Fibroblast of the aortic adventitia (primary cell): ENCODE data around the gene XIAP. TPM values are rescaled to one million over a fixed set of nuclear protein-coding genes. Genes with fewer than 3 reads are reported as not detected.
"Not testable (repeated sequence)": the region's sequence is repeated elsewhere in the genome, so short reads cannot be mapped to it uniquely, and the experiment has no call there.

Experiments used
- DNase-seq: peaks from one replicate; pipeline ENCODE4 v3.0.0-alpha.2; 2010; ENCODE audit warnings: low read depth
- H3K4me3 ChIP-seq: 2 replicates; pipeline ENCODE4 v1.5.1; 2011; ENCODE audit warnings: low read depth, mild to moderate bottlenecking, control low read depth, low read length, moderate library complexity
- total RNA-seq: library from RNA; depleted of rRNA; stranded (reverse); fragments of >200 nt; gene quantifications from 2 replicates; pipeline ENCODE4 v1.2.3, GENCODE V29; 2012; ENCODE audit warnings: low replicate concordance
- TF ChIP-seq, protein P1 (sequence below): IDR thresholded peaks from 2 replicates; pipeline ENCODE4 v1.5.1; 2011; ENCODE audit warnings: mild to moderate bottlenecking, low read length, control low read depth, inconsistent platforms; ENCODE audit not compliant: insufficient read depth

Gene XIAP
- total RNA-seq: 23.8 and 35.6 TPM in 2 replicates

DNA sequence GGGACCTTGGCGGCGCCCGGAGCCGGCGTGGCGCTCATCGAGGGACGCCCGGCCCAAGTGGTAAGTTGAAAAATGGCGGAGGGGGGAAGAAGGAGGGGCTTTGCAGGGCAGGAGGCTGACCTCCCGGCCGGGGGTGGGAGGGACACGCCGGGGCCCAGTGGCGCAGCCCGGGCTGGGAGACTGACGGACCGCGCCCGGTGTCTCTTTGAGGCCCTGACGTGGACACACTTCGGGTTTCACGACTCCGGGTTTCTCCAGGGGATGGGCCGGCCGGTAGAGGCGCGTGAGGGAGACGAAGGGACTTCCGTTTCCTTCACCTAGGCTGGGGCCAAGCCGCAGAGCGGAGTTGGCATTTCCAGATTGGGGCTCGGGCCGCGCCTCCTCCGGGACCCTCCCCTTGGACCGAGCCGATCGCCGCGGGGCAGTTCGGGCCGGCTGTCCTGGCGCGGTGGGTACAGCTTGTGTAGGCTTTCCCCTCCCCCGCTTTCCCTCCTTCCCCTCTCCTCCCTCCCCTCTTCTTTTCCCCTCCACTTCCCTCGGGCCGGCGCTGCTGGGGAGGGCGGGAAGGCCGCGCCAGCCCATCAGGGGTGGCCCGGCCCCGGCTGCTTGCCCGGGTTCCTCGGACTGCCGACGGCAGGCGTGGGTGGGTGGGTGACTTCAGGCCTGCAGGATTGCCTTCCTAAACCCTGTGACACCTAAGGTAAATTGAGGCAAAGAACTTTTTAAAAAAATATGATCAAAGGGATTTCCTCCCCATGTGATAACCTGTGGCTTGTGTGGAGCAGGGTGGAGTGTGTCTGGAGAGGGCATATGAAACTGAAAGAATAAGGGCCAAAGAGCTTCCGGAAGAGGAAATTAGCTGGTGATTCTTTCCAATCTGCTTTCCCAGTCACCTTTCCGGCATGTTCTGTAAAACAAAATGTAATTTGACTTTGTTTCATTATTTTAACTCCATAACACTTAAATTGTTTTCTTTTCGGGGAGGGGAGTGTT, at the start of gene XIAP:
Gene XIAP, plus strand, starts transcription at position 208 of the 993 bp plus-strand sequence. CDS start 25,610 bp downstream, outside the sequence.
- TF ChIP-seq, protein P1, sequence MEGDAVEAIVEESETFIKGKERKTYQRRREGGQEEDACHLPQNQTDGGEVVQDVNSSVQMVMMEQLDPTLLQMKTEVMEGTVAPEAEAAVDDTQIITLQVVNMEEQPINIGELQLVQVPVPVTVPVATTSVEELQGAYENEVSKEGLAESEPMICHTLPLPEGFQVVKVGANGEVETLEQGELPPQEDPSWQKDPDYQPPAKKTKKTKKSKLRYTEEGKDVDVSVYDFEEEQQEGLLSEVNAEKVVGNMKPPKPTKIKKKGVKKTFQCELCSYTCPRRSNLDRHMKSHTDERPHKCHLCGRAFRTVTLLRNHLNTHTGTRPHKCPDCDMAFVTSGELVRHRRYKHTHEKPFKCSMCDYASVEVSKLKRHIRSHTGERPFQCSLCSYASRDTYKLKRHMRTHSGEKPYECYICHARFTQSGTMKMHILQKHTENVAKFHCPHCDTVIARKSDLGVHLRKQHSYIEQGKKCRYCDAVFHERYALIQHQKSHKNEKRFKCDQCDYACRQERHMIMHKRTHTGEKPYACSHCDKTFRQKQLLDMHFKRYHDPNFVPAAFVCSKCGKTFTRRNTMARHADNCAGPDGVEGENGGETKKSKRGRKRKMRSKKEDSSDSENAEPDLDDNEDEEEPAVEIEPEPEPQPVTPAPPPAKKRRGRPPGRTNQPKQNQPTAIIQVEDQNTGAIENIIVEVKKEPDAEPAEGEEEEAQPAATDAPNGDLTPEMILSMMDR: no peak
- H3K4me3 ChIP-seq: peak within 1 kb of the TSS; percentile 70
- DNase-seq: peak; percentile 84

DNA sequence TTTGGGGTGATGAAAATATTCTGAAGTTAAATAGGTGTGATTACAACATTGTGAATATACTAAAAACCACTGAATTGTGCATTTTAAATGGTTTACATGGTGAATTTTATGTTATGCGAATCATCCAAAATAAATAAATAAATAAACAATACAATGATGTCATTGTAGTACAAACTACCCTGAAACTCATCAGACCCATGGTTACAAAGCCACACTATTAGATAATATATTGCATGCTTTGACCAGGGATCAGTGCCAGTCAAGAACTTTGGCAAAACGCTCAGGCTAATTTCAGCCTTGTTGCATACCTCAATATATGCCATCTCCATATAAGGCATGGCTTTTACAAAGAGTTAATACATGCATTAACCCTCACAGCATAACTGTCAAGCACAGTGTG, 45.5 kb upstream of the XIAP start:
- no peak overlapping the region for H3K4me3 ChIP-seq
- no peak for DNase-seq
- TF ChIP-seq, protein P1: no peak

DNA sequence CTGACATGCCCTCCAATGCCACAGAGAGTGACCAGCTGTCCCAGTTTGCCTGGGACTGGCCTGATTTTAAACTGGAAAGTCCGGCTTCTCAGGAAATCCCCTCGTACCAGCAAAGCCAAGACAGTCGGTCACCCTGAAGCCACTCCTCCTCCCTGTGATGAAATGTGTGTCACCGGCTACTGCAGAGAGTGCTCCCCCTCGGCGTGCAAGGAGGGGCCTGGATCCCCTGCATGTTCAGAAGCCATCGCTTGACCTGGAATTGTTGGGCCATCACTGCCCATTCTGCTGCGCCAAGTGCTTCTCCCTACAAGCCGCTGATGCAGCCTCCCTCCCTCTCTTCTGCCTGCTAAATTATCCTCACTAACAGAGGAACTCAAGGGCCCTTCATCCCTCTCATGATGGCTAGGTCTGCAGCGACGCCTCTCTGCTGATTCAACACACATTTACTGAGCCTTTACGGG, 44.9 kb upstream of the XIAP start:
- not testable (repeated sequence) for H3K4me3 ChIP-seq, DNase-seq

DNA sequence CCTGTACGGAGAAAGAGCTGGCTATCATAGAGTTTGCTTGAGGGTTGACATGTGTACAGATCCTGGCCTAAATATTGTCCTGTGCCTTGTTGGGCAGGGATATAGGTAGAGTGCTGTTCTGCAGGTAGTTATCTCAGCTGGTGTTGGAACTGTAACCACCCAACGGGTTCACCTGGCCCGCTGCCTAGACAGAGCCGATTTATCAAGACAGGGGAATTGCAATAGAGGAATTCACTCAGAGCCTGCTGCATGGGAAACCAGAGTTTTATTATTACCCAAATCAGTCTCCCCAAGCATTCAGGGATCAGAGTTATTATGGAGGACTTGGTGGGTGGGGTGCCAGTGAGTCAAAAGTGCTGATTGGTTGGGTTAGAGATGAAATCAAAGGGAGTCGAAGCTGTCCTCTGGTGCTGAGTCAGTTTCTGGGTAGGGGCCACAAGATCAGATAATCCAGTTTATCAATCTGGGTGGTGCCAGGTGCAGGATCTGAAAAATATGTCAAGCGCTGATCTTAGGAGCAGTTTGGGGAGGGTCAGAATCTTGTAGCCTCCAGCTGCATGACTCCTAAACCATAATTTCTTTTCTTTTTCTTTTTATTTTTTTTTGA, 42.5 kb upstream of the XIAP start:
- TF ChIP-seq, protein P1: no peak
- H3K4me3 ChIP-seq: no peak overlapping the region
- no peak for DNase-seq

DNA sequence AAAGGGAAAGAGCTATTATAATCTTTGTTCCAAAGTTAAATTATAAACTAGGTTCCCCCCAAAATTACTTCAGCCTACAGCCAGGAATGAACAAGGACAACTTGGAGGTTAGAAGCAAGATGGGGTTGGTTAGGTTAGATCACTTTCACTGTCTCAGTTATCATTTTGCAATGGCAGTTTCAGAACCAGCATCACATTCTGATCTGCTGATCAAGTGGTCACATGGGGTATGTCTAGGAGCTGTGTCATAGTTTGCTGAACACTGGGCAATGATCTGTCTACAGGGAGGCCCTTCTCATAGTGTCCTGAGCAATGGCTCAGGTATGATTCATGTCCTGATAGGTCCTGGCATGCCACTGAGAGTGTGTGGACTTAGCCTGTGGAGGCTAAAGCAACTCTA, 41.6 kb upstream of the XIAP start:
- no peak overlapping the region for H3K4me3 ChIP-seq
- DNase-seq: peak; percentile 48
- TF ChIP-seq, protein P1: no peak

DNA sequence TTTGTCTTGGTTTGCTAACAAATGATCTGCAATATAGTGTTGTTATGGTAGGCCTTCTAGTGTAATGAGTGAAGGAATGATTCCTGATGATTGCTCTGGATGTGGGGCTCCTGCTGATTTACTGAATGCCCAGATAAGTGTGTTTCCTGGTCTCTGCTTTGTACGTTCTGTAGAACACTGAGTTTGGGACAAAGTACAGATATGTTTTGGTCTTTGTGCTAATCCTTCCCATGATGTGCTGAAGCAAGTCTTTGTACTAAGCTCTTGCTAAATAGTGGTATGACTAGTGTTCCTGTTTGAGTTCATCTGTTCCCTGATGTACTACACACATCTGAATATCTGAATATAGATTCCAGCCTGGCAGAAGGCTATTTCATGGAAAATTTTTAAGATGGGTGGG, 36.9 kb upstream of the XIAP start:
- no peak overlapping the region for H3K4me3 ChIP-seq
- DNase-seq: no peak
- TF ChIP-seq, protein P1: no peak

DNA sequence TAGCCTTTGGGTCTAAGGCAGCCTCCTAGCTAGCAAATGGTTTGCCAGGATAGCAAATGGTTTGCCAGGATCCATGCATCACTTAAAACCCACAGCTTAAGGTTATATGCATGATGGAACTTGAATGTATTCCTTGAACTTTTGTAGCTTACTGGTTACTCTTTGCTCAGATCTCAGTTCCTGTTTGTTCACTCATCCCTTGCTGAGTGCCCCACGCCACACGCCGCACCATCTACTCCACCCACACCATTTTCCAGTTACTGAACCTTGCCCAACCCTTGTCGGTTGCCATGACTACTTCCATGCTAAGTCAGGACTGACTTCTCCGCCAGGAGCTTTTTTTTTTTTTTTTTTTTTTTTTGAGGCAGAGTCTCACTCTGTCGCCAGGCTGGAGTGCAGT, 29.5 kb upstream of the XIAP start:
- H3K4me3 ChIP-seq: no peak overlapping the region
- DNase-seq: no peak
- TF ChIP-seq, protein P1: no peak
